NCI-H1092 treated with DMSO at 0.1 percent for 48 hours (cell line): ENCODE data around the gene PTPRT.
A peak's percentile ranks its signal among the peaks of the same experiment; 100 is the strongest.

Experiments
- DNase-seq: peaks from one replicate; lab custom pipeline; 2025; lab: John Stamatoyannopoulos, UW

The PTPRT gene

DNA sequence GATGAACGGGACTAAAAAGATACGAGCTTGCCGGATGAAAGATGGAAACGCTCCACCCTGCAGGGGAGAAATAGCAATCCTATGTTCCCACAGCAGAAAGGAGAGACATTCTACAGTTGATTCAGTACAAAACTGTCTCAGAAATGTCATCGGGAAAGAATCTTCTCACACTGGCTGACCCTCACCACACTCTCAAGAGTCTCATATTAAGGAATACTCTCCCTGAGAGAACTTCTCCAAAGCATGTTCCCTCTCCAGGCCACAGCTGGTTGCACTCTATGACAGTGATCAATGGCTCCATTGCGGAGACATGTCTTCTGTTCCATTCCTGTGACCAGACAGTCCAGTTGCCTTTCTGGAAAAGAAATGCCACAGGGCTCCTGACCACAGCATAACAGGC, 813.6 kb downstream of the PTPRT start:
- DNase-seq = no peak

GRCh38 chr20:42373049-42373448, 816.7 kb downstream of the PTPRT start:
- no peak for DNase-seq

DNA sequence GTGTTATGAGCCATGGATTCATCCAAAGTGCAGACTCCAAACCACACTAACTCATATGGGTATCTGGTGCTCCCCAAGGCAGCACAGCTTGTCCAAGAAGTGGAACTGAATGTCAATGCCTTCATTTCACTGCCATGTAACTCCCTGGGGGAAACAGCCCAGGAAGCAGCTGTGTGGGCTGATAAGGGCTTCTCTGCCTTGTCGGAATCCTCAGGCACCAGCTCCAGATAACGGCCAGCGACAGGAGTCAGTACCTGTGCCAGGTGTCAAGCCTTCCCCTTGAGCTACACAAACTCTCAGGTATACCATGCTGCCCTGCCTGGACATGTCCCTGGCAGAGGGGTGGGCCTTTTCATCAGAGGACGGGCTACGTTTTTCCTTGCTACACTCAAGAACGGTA, 819.6 kb downstream of the PTPRT start:
- no peak for DNase-seq

- DNase-seq = no peak
These were observed 820.8 kb downstream of the PTPRT start for GRCh38 chr20:42368910-42369309.

- DNase-seq = peak; percentile 4
These were observed 823.1 kb downstream of the PTPRT start for GRCh38 chr20:42366626-42367025.

- DNase-seq = no peak
These were observed 825.3 kb downstream of the PTPRT start for GRCh38 chr20:42364446-42364845.

DNA sequence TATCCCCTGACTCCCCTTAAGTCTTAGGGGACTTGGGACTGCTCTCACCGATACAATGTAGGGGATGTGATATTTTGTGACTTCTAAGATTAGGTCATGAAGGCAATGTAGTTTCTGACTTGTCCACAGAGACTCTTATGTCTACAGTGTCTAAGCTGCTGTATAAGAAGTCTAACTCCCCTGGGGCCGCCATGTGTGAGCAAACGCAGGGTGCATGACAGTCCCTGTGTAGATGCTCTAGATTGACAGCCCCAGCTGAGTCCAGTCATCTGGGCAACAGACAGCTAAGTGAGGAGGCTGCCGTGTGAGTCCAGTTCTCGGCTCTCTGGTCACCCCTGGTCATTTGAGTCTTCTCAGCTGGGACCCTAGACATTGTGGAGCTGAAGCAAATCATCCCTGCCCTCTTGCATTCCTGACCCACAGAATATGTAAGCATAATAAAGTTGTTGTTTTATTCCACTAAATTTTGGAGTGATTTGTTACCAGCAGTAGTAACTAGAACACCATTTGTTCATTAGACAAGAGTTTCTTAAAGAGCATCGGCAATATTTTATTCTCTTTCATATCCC, 828.2 kb downstream of the PTPRT start:
- DNase-seq = no peak

DNA sequence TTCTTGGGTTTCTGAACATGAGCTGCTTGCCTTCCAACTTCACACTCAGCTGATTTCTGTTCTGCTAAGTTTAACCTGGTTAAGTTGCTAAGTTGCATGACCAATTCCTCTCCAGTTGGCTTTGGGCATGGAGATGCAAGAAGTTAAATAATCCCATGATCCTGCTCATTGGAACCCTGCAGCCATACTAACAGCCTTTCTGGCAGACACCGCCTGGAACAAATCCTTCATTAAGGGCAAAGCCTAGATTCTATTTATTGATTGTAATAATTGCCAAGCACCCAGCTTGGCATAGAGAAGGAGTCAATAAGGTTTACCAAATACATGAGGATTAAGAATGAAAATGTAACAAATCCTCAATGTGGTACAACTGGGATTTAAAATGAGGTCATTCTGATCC, 829.1 kb downstream of the PTPRT start:
- no peak for DNase-seq

- DNase-seq = no peak
These were observed 830.1 kb downstream of the PTPRT start for GRCh38 chr20:42359617-42360016.

- no peak for DNase-seq
These were observed 837.6 kb downstream of the PTPRT start for GRCh38 chr20:42352096-42352495.

GRCh38 chr20:42350521-42350920, 839.2 kb downstream of the PTPRT start:
- no peak for DNase-seq

DNA sequence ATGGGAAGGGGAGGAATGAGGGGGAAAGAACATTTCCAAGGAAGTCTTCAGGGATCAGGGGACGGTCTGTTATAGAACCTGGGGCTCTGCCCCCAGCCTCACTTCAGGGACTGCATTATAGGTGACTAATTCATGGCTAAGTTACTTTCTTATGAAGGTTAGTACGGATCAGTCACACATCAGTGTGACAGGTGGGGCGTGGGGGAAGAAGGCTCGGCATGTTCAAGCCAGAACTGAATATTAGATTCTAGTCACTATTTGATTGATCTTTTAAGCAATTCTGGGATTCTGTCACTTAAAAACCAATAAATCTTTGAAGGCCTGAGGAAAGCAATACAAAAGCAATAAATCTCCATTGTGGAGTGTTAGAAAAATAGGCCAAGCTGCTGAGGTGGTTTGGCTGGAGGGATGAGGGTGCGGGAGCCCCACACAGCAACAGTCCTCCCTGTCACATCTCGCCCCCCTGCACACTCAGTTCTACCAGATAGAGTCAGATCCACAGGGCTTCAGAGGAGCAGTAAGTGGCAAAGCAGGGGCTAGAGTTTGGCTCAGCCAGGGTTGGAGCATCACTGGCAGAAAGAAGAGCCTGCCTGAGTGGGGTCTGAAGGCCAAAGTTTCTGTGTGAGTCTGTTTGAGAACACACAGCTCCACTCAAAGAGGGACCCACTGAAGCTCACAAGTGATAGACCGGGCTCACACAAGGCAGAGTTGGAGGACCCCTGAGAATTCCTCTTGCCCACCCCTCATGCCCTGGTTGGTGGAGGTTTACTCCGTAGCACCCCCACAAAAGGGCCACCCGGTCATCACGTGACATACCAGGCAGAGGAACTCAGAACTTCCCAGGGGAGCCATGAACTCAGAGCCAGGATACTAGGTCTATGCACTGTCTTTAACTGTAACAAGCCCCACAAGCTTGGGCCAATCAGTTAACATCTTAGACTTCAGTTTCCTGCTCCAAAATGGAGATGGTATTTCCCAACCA, 843.2 kb downstream of the PTPRT start:
- DNase-seq = no peak

DNA sequence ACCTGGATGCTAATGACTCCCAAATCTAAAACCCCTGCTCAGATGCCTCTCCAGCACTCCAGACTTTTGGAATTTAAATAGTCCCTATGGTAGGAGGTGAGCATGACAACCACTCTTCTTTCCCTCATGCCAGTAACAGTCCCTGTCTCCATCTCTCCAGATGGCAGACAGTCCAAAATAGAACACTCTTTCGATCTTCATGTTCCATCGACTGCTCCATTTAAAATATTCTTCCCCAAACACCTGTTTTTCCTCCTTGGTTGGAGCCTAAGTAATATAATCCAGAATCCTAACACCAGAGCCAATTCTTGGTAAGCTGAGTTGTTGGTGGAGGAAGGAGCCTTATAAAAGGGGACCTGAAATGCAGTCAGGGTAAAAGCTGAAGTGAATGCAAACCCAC, 848.1 kb downstream of the PTPRT start:
- DNase-seq = no peak

DNA sequence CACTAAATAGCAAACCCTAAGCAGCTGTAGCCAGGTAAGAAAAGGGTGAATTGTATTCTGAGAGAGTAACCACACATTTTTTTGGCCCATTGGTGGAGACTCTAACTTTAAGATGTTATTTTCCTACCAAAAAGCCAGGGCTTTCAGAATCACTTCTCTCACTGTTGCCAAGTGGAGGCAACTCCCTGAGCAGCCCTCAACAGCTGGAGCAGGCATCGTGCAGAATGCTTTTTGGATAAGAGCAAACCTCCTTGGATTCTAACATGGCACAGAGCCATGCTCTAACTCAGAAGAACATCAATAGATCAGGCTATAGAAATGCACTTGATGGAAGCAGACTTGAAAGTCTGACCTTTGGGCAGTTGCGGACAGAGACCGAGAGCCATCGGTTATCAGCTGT, 849.3 kb downstream of the PTPRT start:
- DNase-seq = no peak

DNA sequence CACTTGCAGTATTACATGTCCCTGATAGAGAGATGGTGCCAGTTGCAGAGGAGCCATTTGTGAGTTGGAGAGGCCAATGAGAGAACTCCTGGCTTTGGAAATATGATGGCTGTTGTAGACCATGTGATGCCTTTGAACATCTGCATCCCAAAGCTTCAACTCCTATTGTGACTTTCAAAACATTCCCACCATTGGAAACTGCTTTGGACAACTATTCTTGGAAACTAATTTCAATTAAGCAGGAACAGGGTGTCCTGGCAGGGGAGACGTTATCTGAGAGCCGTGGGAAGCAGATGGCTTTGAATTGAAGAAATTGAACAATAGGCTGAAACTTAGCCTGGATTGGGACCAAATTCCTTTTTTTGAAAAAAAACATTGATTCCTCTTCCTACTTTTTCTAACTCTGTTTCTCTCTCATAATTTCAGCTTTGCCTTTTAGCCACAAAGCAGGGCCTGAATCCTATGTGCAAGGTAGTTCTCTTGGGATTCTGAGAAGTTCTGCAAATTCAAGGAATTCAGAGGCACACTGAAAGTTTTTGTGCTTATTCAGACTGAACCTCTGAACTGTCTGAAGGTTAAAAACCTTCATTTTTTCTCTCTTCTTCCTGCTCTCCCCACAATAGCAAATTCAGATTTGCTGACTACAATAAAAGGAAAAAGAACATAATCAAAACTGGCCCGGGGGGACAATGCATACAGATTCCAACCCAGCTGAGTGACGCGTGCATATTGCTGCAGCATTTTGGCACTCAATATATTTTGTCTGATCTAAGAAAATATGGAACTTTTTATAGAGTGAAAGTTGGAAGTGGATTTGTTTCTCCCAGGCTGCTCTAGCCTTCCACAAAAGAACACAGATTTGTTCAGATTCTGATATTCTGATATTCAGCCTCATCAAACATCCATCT, 851.2 kb downstream of the PTPRT start:
- DNase-seq = no peak

GRCh38 chr20:42336576-42336975, 853.1 kb downstream of the PTPRT start:
- DNase-seq = no peak

GRCh38 chr20:42319252-42320013, 870.3 kb downstream of the PTPRT start:
- DNase-seq = no peak

GRCh38 chr20:42313704-42314103, 876.0 kb downstream of the PTPRT start:
- DNase-seq = no peak

DNA sequence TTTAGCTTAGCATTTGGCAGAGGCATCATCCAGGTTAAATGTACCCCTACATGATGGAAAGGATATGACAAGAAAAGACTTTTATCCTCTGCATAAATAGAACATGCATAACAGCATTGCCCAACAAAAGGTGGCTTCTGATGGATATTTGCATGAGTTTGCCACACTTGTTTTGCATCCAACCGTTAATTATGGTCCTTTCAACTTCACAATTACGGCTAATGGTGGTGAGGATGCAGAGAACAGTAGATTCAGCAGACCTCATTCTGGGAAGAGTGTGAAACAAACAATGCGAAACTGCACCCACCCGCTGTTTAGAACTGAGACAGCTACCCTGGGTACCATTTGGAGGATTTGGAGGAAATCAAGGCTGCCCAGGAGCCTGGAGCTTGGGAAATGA, 880.7 kb downstream of the PTPRT start:
- DNase-seq = peak; percentile 49

DNA sequence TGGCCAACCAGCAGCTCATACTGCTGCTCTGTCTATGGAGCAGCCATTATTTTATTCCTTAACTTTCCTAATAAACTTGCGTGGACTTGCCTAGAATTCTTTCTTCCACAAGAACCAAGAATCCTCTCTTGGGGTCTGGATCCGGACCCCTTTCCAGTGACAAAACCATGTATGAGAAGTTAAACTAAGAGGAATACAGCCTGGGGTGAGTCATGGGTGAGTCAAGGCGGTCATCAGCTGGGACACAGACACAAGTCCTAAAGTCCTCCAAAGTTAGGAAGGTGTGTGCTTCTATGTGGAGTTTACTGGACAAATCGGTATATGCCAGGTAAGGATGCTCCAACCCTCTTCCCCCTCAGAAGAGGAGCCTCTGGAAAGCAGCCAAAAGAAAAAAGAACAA, 881.5 kb downstream of the PTPRT start:
- DNase-seq = no peak

DNA sequence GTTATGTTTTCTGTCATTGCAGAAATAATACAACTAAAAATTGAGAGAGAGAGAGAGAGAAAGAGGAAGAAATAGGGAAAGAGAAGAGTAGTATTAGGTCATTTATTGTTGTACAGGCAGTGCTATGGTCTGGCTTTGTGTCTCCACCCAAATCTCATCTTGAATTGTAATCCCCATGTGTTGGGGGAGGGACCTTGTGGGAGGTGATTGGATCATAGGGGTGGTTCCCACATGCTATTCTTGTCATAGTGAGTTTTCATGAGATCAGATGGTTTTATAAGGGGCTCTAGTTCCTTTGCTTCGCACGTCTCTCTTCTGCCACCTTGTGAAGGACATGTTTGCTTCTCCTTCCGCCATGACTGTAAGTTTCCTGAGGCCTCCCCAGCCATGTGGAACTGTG, 894.1 kb downstream of the PTPRT start:
- DNase-seq = no peak

DNA sequence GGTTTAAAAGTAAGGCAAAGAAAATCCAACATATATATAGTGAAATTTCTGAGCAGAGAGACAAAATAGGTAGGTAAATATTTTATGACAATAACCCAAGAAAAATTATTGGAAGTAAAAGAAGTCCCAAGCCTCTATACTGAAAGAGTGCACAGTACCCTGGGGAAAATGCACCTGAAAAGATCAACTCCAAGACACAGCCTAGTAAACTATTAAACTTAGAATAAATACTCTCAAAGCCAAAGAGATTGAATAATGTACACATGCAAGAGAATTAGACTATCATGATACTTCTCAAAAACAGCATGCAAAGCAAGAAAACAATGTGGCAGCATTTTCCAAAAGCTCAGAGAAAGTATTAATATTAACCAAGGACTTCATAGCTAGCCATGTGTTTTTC, 894.7 kb downstream of the PTPRT start:
- no peak for DNase-seq
